Measurements from ENCODE around the gene FAM149A.

The FAM149A gene

GRCh38 chr4:186105647-186106321 lies 1.3 kb downstream of the FAM149A start:
- no peak for DNase-seq

GRCh38 chr4:186107947-186108346 lies 3.4 kb downstream of the FAM149A start:
- DNase-seq, result no peak

- DNase-seq, result no peak
Measured at GRCh38 chr4:186108391-186108790, 3.9 kb downstream of the FAM149A start.

- no peak for DNase-seq
Measured at GRCh38 chr4:186109245-186109644, 4.7 kb downstream of the FAM149A start.

GRCh38 chr4:186116697-186117096 lies 12.2 kb downstream of the FAM149A start:
- no peak for DNase-seq

GRCh38 chr4:186118582-186118981 lies 14.1 kb downstream of the FAM149A start:
- DNase-seq, result no peak

- no peak for DNase-seq
Measured at GRCh38 chr4:186121057-186121456, 16.6 kb downstream of the FAM149A start.

- no peak for DNase-seq
Measured at GRCh38 chr4:186128842-186129241, 24.3 kb downstream of the FAM149A start.

- no peak for DNase-seq
Measured at GRCh38 chr4:186131935-186132334, 27.4 kb downstream of the FAM149A start.

- DNase-seq, result no peak
Measured at GRCh38 chr4:186132577-186133242, 28.2 kb downstream of the FAM149A start.

- no peak for DNase-seq
Measured at GRCh38 chr4:186134257-186134656, 29.8 kb downstream of the FAM149A start.

GRCh38 chr4:186134861-186135260 lies 30.4 kb downstream of the FAM149A start:
- DNase-seq, result no peak

GRCh38 chr4:186137196-186137794 lies 32.8 kb downstream of the FAM149A start:
- DNase-seq, result no peak

GRCh38 chr4:186144198-186144945 lies 39.9 kb downstream of the FAM149A start:
- no peak for DNase-seq

GRCh38 chr4:186144946-186145569 lies 40.6 kb downstream of the FAM149A start:
- no peak for DNase-seq

GRCh38 chr4:186146458-186146857 lies 42.0 kb downstream of the FAM149A start:
- DNase-seq, result no peak

- no peak for DNase-seq
Measured at GRCh38 chr4:186148336-186148975, 44.0 kb downstream of the FAM149A start.

- peak; percentile 72 for DNase-seq
Measured at GRCh38 chr4:186149872-186150271, 45.4 kb downstream of the FAM149A start.

GRCh38 chr4:186150926-186151325 lies 46.4 kb downstream of the FAM149A start:
- no peak for DNase-seq

- DNase-seq, result no peak
Measured at GRCh38 chr4:186151499-186151898, 47.0 kb downstream of the FAM149A start.

- no peak for DNase-seq
Measured at GRCh38 chr4:186158021-186158813, 53.7 kb downstream of the FAM149A start.

- DNase-seq, result no peak
Measured at GRCh38 chr4:186158966-186159365, 54.5 kb downstream of the FAM149A start.
